D721Med (cell line): ENCODE data around the gene RNF130.
"Not testable (repeated sequence)": the region's sequence is repeated elsewhere in the genome, so short reads cannot be mapped to it uniquely, and the experiment has no call there.

ENCODE experiments used
- DNase-seq: peaks from one replicate; pipeline ENCODE4 v3.0.0; 2011; ENCODE audit warnings: low spot score; ENCODE audit not compliant: insufficient read length
- FAIRE-seq: peaks from 2 replicates; lab custom pipeline; 2011; peaks lifted over from hg19 to GRCh38; lab: Jason Lieb, UNC
- CTCF ChIP-seq: IDR thresholded peaks from 2 replicates; pipeline ENCODE4 v1.5.1; 2012; ENCODE audit warnings: mild to moderate bottlenecking, control low read depth; ENCODE audit not compliant: insufficient read depth; ENCODE audit errors: missing control alignments

The RNF130 gene

GRCh38 chr5:179998485-179998884 lies 73.1 kb downstream of the RNF130 start:
- DNase-seq (no peak), FAIRE-seq (no peak)
- TF ChIP-seq CTCF: no peak

- TF ChIP-seq CTCF: no peak
- no peak for DNase-seq
- FAIRE-seq: no peak
Observed at GRCh38 chr5:179994583-179995323, 76.8 kb downstream of the RNF130 start.

GRCh38 chr5:179992855-179993254 lies 78.7 kb downstream of the RNF130 start:
- not testable (repeated sequence) for DNase-seq, FAIRE-seq

- FAIRE-seq (no peak), DNase-seq (no peak)
- TF ChIP-seq CTCF: no peak
Observed at GRCh38 chr5:179991106-179991505, 80.5 kb downstream of the RNF130 start.

DNA sequence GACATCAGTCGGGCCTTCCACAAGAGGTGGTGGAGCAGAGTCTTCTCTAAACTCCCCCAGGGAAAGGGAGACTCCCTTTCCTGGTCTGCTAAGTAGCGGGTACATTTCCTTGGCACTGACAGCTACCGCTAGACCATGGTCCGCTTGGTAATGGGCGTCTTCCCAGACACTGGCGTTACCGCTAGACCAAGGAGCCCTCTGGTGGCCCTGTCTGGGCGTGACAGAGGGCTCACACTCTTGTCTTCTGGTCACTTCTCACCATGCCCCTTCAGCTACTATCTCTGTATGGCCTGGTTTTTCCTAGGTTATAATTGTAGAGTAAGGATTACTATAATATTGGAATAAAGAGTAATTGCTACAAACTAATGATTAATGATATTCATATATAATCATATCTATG lies 81.0 kb downstream of the RNF130 start:
- DNase-seq, FAIRE-seq: not testable (repeated sequence)

GRCh38 chr5:179986328-179986727 lies 85.2 kb downstream of the RNF130 start:
- no peak for FAIRE-seq
- TF ChIP-seq CTCF: no peak
- DNase-seq: no peak

- DNase-seq: no peak
Observed at GRCh38 chr5:179981636-179982035, 89.9 kb downstream of the RNF130 start.

GRCh38 chr5:179980767-179981166 lies 90.8 kb downstream of the RNF130 start:
- no peak for FAIRE-seq
- no peak for DNase-seq
- TF ChIP-seq CTCF: no peak

More at GRCh38 chr5:179981636-179982035, 89.9 kb downstream of the RNF130 start:
- no peak for FAIRE-seq
- no peak for TF ChIP-seq CTCF
